ENCODE data around the gene DMAC2L.

Gene DMAC2L

DNA sequence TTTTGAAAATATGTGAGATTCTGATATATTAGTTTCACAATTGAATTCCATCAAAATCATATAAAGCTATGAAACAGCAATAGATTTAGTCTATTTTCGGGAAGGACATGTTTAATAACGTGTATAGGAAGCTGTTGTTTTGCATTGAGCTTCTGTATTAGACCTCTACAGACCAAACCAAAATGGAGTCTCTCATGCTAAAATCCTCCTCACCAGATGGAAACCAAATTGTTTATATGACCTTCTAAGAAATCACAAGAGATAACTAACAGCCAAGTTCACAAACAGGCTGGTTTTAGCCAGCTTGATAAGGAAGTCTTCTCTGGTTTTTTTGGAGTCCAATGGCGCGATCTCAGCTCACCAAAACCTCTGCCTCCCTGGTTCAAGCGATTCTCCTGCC lies 24.0 kb upstream of the DMAC2L start:
- TF ChIP-seq, protein P1, sequence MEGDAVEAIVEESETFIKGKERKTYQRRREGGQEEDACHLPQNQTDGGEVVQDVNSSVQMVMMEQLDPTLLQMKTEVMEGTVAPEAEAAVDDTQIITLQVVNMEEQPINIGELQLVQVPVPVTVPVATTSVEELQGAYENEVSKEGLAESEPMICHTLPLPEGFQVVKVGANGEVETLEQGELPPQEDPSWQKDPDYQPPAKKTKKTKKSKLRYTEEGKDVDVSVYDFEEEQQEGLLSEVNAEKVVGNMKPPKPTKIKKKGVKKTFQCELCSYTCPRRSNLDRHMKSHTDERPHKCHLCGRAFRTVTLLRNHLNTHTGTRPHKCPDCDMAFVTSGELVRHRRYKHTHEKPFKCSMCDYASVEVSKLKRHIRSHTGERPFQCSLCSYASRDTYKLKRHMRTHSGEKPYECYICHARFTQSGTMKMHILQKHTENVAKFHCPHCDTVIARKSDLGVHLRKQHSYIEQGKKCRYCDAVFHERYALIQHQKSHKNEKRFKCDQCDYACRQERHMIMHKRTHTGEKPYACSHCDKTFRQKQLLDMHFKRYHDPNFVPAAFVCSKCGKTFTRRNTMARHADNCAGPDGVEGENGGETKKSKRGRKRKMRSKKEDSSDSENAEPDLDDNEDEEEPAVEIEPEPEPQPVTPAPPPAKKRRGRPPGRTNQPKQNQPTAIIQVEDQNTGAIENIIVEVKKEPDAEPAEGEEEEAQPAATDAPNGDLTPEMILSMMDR (conservative IDR thresholded peaks at IDR 0.05) = no peak
- no peak for TF ChIP-seq ZFX (IDR thresholded peaks at IDR 0.05)
- H3K27ac ChIP-seq = no peak overlapping the region

DNA sequence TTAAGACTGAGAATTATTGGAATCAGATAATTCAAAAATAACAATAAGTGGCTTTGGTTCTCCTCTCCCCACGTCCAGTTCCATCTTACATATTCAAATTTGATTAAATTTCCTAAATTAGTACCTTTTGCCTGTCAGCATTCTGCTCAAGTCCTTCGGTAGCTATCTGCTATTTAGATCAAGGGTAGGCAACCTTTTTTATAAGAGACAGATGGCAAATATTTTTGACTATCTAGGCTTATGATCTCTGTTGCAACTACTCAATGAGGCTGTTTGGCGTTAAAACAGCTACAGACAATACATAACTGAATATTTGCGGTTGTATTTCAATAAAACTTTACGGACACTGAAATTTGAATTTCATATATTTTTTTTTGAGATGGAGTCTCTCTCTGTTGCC lies 21.8 kb upstream of the DMAC2L start:
- TF ChIP-seq, protein P1 (conservative IDR thresholded peaks at IDR 0.05) = no peak
- no peak for TF ChIP-seq ZFX (IDR thresholded peaks at IDR 0.05)
- H3K27ac ChIP-seq = no peak overlapping the region

DNA sequence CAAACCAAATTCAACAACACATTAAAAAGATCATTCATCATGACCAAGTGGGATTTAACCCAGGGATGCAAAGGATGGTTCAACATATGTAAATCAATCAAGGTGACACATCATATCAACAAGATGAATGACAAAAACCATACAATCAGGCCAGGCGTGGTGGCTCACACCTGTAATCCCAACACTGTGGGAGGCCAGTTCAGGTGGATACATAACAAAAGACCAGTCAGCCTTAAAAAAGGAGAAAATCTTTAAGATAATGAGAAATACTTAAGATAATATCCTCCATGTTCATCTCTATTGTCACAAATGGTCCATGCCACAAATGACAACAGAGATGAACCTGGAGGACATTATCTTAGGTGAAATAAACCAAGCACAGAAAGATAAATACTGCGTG lies 12.5 kb upstream of the DMAC2L start:
- no peak overlapping the region for H3K27ac ChIP-seq
- TF ChIP-seq, protein P1 (conservative IDR thresholded peaks at IDR 0.05) = no peak
- TF ChIP-seq ZFX (IDR thresholded peaks at IDR 0.05) = no peak

DNA sequence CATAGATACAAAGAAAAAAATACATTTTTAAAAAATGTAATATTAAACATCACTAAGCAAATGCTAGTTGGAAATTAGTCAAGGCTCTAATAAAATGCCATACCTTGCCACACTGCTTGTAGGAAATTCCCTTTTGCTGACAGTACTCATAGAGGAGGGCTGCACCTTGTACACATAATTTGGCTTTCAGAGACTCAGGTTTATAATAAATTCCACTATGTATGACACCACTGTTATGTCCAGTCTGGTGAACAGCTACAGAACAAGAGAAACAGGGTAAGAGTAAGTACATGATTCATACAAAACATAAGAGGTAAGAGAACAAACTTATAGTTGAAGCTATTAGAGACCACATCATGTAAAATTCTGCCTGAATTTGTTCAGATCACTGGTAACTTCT lies 10.2 kb upstream of the DMAC2L start:
- H3K27ac ChIP-seq = no peak overlapping the region
- TF ChIP-seq, protein P1 (conservative IDR thresholded peaks at IDR 0.05) = no peak
- TF ChIP-seq ZFX (IDR thresholded peaks at IDR 0.05) = no peak

DNA sequence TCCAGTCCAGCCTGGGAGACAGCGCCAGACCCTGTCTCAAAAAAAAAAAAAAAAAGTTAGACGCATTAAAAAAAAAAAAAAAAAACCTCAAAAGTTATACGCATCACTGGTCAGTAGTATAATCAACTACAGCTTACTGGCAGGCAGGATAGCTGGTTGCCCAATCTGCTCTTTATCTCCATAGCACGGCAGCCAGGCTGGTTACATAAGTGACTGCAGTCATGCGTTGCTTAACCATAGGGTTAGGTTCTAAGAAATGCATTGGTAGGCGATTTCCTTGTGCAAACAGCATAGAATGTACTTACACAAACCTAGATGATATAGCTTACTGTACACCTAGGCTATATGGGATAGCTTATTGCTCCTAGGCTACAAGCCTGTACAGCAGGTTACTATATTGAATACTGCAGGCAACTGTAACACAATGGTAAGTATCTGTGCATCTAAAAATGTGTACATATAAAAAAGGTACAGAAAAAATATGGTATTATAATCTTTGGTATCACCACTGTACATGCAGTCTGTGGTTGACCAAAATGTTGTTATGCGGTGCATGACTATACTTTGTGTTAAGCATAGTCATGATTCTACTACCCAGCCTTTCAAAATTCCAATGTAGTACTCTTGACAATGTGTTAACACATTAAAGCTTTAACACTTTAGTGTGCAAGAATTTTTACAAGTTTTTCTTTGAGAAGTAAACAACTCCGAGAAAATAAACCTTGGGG lies 8.2 kb upstream of the DMAC2L start:
- no peak overlapping the region for H3K27ac ChIP-seq
- TF ChIP-seq, protein P1 (conservative IDR thresholded peaks at IDR 0.05) = no peak
- TF ChIP-seq ZFX (IDR thresholded peaks at IDR 0.05) = no peak

DNA sequence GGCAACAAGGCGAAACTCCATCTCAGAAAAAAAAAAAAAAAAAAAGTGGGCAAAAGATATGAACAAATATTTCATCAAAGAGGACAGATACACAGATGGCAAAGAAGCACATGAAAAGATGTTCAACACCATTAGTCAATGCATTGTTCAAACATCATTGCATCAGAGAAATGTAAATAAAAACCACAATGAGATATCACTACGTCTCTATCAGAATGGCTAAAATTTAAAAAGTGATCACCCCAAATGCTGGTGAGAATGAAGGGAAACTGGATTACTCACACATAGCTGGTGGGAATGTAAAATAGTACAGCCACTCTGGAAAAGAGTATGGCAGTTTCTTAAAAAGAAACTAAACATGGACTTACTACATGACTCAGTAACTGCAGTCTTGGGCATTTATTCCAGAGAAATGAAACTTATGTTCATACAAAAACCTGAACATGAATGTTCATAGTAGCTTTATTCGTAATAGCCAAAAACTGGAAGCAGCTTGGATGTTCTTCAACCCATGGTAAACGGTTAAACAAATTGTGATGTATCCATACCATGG lies 3.7 kb upstream of the DMAC2L start:
- no peak for TF ChIP-seq ZFX (IDR thresholded peaks at IDR 0.05)
- TF ChIP-seq, protein P1 (conservative IDR thresholded peaks at IDR 0.05) = no peak

DNA sequence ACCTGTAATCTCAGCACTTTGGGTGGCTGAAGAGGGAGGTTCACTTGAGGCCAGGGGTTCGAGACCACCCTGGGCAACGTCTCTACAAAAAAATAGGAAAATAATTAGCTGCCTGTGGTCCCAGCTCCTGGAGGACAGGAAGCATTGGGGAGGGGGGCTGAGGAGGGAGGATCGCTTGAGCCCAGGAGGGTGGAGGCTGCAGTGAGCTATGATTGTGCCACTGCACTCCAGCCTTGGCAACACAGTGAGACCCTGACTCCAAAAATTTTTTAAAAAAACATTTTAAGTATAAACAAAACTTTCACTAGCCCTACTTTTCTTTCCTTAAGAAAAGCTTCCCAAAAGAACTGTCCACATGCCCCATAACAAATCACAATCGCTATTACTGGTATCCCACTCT lies 1.7 kb upstream of the DMAC2L start:
- H3K27ac ChIP-seq = no peak overlapping the region; the same call in 1 of the 2 replicates
- TF ChIP-seq, protein P1 (conservative IDR thresholded peaks at IDR 0.05) = no peak
- TF ChIP-seq ZFX (IDR thresholded peaks at IDR 0.05) = no peak

More for the DNA sequence above, 3.7 kb upstream of the DMAC2L start:
- no peak overlapping the region for H3K27ac ChIP-seq
